Esophagus muscularis mucosa (tissue), 3 donors: ENCODE data around the gene BID.

Experiments
- EP300 ChIP-seq: sonication (generic); formaldehyde crosslinking; IDR thresholded peaks from one replicate; pipeline ENCODE4 v1.6.1; 2017; ENCODE audit warnings: antibody characterized with exemption
- TF ChIP-seq, protein P1 (sequence below), 3 experiments: fragments of 200-600 bp in 2 of 3; fragments of 450-650 bp in 1 of 3; sonication (generic) in 2 of 3; IDR thresholded peaks; one replicate each; pipeline ENCODE4 v1.5.1; 2017 to 2019; ENCODE audit warnings: antibody characterized with exemption in 3 of 3, mild to moderate bottlenecking in 2 of 3, moderate library complexity in 1 of 3

DNA sequence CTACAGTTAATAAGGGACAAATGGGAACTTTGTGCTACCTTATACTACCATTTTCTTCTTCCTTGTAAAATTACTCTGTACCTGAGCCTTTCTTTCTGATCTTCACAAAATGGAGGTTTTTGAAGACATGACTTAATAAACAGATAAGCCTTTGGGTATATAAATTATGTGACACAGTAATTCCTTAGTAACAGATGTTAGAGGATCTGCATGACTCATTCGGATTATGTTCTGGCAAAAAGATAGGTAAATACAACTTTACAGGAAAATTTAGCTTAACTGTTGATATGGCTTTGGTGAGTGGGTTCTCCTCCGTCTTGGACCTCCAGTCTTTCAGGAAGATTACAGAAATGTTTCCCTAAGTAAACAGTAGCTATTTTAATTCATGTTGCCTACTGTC is 61.8 kb downstream of the BID start:
- TF ChIP-seq, protein P1, sequence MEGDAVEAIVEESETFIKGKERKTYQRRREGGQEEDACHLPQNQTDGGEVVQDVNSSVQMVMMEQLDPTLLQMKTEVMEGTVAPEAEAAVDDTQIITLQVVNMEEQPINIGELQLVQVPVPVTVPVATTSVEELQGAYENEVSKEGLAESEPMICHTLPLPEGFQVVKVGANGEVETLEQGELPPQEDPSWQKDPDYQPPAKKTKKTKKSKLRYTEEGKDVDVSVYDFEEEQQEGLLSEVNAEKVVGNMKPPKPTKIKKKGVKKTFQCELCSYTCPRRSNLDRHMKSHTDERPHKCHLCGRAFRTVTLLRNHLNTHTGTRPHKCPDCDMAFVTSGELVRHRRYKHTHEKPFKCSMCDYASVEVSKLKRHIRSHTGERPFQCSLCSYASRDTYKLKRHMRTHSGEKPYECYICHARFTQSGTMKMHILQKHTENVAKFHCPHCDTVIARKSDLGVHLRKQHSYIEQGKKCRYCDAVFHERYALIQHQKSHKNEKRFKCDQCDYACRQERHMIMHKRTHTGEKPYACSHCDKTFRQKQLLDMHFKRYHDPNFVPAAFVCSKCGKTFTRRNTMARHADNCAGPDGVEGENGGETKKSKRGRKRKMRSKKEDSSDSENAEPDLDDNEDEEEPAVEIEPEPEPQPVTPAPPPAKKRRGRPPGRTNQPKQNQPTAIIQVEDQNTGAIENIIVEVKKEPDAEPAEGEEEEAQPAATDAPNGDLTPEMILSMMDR (IDR thresholded peaks at IDR 0.05): no peak
- no peak for TF ChIP-seq EP300
